SK-N-SH (cell line): ENCODE data around the gene DPP4.

Experiments
- ELF1 ChIP-seq: IDR thresholded peaks from 2 replicates; pipeline ENCODE4 v1.4.0; 2012
- FOSL2 ChIP-seq: IDR thresholded peaks from 2 replicates; pipeline ENCODE4 v1.4.0; 2012; ENCODE audit warnings: low read depth, mild to moderate bottlenecking, moderate library complexity, borderline replicate concordance
- MXI1 ChIP-seq: IDR thresholded peaks from 2 replicates; pipeline ENCODE4 v1.6.1; 2012; ENCODE audit warnings: mild to moderate bottlenecking, low read depth, low read length, improper control_type of control experiment
- TAF1 ChIP-seq: IDR thresholded peaks from 2 replicates; pipeline ENCODE4 v1.6.1; 2012; ENCODE audit warnings: low read depth, mild to moderate bottlenecking, low read length, moderate library complexity, borderline replicate concordance
- TF ChIP-seq, protein P1 (sequence below): fragments of 150-350 bp; IDR thresholded peaks from 2 replicates; pipeline ENCODE4 v1.6.1; 2017; ENCODE audit warnings: antibody characterized with exemption, low read length, low read depth, borderline replicate concordance

DNA sequence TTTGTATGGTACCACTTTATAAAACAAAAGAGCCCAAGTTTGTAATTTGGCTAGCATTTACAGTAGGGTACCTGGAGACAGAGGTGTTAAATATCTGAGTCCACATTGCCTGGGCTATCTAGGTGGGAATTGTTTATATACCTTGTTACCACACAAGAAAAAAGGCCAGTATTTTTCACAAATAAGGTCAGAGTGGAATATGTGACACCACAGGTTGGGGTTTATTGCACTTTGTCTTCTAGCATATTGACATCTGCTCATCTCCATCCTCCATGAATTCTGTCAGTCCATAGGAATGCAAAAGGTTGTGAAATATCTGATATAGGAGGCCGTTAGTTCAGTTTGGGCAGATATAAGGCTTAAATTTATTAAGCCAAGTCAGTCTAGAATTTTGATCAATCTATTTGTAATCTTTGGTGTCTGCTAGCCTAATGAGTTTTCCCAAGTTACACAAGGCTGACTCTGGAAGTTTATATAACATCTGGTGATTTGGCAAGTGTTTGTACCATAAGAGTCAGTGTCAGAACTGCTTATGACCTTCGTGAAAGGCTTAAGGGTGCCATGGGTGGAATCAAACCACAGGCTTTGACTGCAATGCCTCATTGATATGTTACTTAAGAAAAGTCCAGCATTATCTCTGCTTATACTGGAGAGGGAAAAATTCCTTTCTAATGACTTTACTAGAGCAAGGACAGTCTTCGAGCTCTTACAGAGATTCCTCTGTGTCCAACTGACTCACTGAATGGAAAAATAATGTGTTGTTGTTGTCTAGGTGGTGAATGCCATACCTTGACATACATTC lies 11.3 kb upstream of the DPP4 start:
- TF ChIP-seq MXI1, result no peak
- no peak for TF ChIP-seq TAF1
- TF ChIP-seq FOSL2, result peak; percentile 68
- TF ChIP-seq, protein P1, sequence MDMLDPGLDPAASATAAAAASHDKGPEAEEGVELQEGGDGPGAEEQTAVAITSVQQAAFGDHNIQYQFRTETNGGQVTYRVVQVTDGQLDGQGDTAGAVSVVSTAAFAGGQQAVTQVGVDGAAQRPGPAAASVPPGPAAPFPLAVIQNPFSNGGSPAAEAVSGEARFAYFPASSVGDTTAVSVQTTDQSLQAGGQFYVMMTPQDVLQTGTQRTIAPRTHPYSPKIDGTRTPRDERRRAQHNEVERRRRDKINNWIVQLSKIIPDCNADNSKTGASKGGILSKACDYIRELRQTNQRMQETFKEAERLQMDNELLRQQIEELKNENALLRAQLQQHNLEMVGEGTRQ, result no peak
- TF ChIP-seq ELF1, result no peak
